ENCODE results near the gene CD24. TPM values are rescaled to one million over a fixed set of nuclear protein-coding genes. Genes with fewer than 3 reads are reported as not detected.
"Not testable (repeated sequence)": the region's sequence is repeated elsewhere in the genome, so short reads cannot be mapped to it uniquely, and the experiment has no call there.

CD24 gene, protein sequence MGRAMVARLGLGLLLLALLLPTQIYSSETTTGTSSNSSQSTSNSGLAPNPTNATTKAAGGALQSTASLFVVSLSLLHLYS
- under 1 TPM; 0.41 to 0.63 TPM for total RNA-seq

- Histone ChIP-seq H3K4me3 (peak within 1 kb of the TSS; percentile 31 to 57), H3K9me3 (no peaks in the 10 kb centered on the region), H3K27me3 (peaks cover 16 to 40% of the 10 kb centered on the region in 2 donors), H3K27ac (no peak within 1 kb of the TSS), H3K4me1 (peaks cover 0 to 24% of the 10 kb centered on the region in 2 donors), H3K36me3 (no peaks in the 10 kb centered on the region)
- no peak for TF ChIP-seq CTCF (IDR thresholded peaks at IDR 0.05)
- no peak for DNase-seq (ENCODE audit: low spot score)
Measured at GRCh38 chr6:106974336-106974998, at the start of gene CD24. TSS of gene CD24 (minus strand) at chr6:106974729. CDS start at chr6:106974646, 83 bp downstream.

DNA sequence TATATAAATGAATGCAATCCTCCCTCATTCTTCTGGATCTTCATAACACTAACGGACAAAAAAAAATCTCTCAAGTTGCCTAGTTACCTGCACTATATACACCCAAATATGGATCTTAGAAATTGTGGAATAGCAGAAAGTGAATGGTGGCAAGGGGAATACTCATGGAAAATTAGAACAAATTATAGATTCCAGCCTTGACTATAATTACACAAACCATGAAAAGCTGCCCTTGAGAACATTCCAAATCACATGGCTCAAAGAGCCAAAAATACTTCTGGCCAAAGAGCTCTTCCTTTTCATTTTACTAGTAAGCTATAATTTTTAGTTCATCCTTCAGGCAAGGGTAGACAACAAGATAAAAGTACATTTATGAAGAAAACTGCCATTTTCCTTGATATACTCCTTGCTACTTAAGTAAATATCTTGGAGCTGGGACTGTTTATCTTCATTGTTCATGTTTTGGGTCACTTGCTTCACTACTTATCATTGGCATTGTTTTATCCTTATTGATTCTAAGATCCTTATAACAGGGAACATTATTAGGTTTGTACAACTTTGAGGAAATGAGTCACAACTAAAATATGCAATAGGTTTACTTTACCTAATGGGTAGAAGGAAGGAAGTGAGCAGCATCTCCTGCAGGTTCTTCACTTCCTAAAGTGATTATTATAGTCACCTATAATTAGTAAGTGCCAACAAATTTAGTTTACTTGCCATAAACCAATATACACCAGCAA is 47.1 kb upstream of the CD24 start:
- Histone ChIP-seq H3K4me3 (no peak overlapping the region), H3K4me1 (no peaks in the 10 kb centered on the region)

DNA sequence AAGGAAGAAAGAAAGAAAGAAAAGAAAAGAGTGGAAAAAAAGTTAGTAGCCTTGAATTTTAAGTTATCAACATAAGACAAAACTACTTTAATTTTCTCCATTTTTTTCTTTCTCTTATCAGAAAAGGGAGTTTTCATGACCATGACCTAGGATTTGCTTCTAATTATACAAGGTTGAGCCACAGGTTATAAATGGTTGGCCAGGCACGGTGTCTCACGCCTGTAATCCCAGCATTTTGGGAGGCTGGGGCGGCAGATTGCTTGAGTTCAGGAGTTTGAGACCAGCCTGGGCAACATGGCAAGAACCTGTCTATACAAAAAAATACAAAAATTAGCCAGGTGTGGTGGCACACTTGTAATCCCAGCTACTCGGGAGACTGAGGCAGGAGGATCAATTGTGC is 45.7 kb upstream of the CD24 start:
- H3K36me3 ChIP-seq: no peaks in the 10 kb centered on the region
- DNase-seq (ENCODE audit: low spot score): no peak
- H3K4me1 ChIP-seq: no peaks in the 10 kb centered on the region
- no peak overlapping the region for H3K4me3 ChIP-seq
- no peak overlapping the region for H3K27ac ChIP-seq
- H3K27me3 ChIP-seq: no peaks in the 10 kb centered on the region
- TF ChIP-seq CTCF (IDR thresholded peaks at IDR 0.05): no peak
- no peaks in the 10 kb centered on the region for H3K9me3 ChIP-seq

More for the DNA sequence above, 47.1 kb upstream of the CD24 start:
- Histone ChIP-seq H3K27me3 (no peaks in the 10 kb centered on the region), H3K27ac (no peak overlapping the region), H3K9me3 (no peaks in the 10 kb centered on the region), H3K36me3 (no peaks in the 10 kb centered on the region)
- no peak for TF ChIP-seq CTCF (IDR thresholded peaks at IDR 0.05)
- DNase-seq (ENCODE audit: low spot score): no peak

DNA sequence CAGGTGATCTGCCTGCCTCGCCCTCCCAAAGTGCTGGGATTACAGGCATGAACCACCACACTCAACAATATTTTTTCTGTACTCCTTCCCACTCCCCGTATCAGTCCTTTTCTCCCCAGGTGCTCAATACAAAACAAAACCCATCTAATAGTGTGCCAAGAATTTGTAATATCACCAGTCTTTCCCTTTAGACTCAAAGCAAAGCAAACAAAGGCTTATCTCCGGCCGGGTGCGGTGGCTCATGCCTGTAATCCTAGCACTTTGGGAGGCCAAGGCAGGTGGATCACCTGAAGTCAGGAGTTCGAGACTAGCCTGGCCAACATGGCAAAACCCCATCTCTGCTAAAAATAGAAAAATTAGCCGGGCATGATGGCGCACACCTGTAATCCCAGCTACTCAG is 45.1 kb upstream of the CD24 start:
- not testable (repeated sequence) for H3K36me3 ChIP-seq; H3K27ac ChIP-seq; H3K4me1 ChIP-seq; DNase-seq (ENCODE audit: low spot score); H3K27me3 ChIP-seq; H3K9me3 ChIP-seq; H3K4me3 ChIP-seq

- Histone ChIP-seq H3K4me1 (no peaks in the 10 kb centered on the region), H3K9me3 (no peaks in the 10 kb centered on the region), H3K27me3 (no peaks in the 10 kb centered on the region), H3K27ac (no peak overlapping the region), H3K36me3 (no peaks in the 10 kb centered on the region), H3K4me3 (no peak overlapping the region)
- no peak for DNase-seq (ENCODE audit: low spot score)
- no peak for TF ChIP-seq CTCF (IDR thresholded peaks at IDR 0.05)
Measured at GRCh38 chr6:107019047-107019446, 44.5 kb upstream of the CD24 start.

DNA sequence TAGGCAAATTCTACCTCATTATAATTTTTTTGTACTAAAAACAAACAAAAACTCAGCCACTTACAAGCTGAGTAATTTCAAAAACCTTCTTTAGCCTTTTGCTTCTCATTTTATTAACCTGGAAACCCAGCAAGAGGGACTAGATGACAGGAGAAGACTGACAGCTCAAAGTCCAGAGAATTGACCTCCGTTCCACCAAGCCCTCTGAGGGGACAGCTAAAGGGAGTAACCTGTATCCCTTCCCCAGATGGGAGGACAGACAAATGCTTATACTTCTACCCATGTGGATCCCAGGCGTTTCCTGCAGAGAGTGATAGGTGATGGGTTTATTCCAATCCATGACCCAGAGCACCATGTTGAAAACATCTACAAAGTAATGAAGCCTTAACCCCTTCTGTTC is 35.0 kb upstream of the CD24 start:
- Histone ChIP-seq H3K9me3 (no peaks in the 10 kb centered on the region), H3K36me3 (no peaks in the 10 kb centered on the region), H3K4me1 (no peaks in the 10 kb centered on the region), H3K27ac (no peak overlapping the region), H3K27me3 (no peaks in the 10 kb centered on the region), H3K4me3 (no peak overlapping the region)
- TF ChIP-seq CTCF (IDR thresholded peaks at IDR 0.05): no peak
- DNase-seq (ENCODE audit: low spot score): no peak

Data from right atrium auricular region (tissue), 2 donors.